GM12878 (cell line): Measurements from ENCODE around the gene PSAP. TPM values are rescaled to one million over a fixed set of nuclear protein-coding genes. Genes with fewer than 3 reads are reported as not detected.

ENCODE experiments used
- ATAC-seq: fragments of 200-7000 bp; cut with Tn5 transposase; 3 replicates; pipeline ENCODE4 v1.9.1; 2020; ENCODE audit warnings: mild to moderate bottlenecking, moderate library complexity
- BruUV-seq: library from RNA; stranded (reverse); fragments of 400-500 nt; replicated peaks from 2 replicates; lab custom pipeline; 2021; lab: Mats Ljungman, UMichigan
- CTCF ChIA-PET: fragments of 300-600 bp; sonication (Branson Sonifier 250); formaldehyde crosslinking; extraction: SDS; loops from one replicate; lab custom pipeline; 2021; ENCODE audit warnings: inconsistent platforms; lab: Yijun Ruan, JAX
- POLR2A ChIA-PET: fragments of 350-600 bp; formaldehyde crosslinking; extraction: SDS; loops from one replicate; lab custom pipeline; 2021; ENCODE audit warnings: inconsistent platforms; lab: Charles Lee
- RAD21 ChIA-PET: fragments of 300-600 bp; sonication (Branson Sonifier 250); formaldehyde crosslinking; loops from one replicate; lab custom pipeline; 2023; ENCODE audit warnings: antibody characterized with exemption; ENCODE audit not compliant: unreplicated experiment; lab: Charles Lee
- SMC1A ChIA-PET: fragments of 300-600 bp; sonication (Branson Sonifier 250); formaldehyde crosslinking; loops from one replicate; lab custom pipeline; 2023; ENCODE audit not compliant: unreplicated experiment, uncharacterized antibody; lab: Charles Lee
- DNase-seq: peaks from one replicate; pipeline ENCODE4 v3.0.0-alpha.2; 2011; ENCODE audit warnings: low read depth, low spot score
- FAIRE-seq: peaks from 3 replicates; lab custom pipeline; 2011; peaks lifted over from hg19 to GRCh38; lab: Jason Lieb, UNC
- H2AFZ ChIP-seq: 2 replicates; pipeline ENCODE4 v1.6.0; 2011; ENCODE audit warnings: low read depth, low read length, control low read depth; ENCODE audit not compliant: control insufficient read depth
- H3K27ac ChIP-seq: 2 replicates; pipeline ENCODE4 v1.5.1; 2011; ENCODE audit warnings: control low read depth; ENCODE audit not compliant: control insufficient read depth, insufficient read depth
- H3K27me3 ChIP-seq, 2 experiments: replicated peaks in 1 of 2; 2 replicates each; pipeline versions ENCODE4 v1.6.0 to v1.6.1; 2011; ENCODE audit warnings: low read length in 1 of 2; ENCODE audit not compliant: control insufficient read depth in 2 of 2, insufficient read depth in 2 of 2
- H3K36me3 ChIP-seq, 2 experiments: 2 replicates each; pipeline ENCODE4 v1.5.1; 2011; ENCODE audit warnings: low read length in 1 of 2; ENCODE audit not compliant: control insufficient read depth in 2 of 2, insufficient read depth in 2 of 2
- H3K4me1 ChIP-seq: 2 replicates; pipeline ENCODE4 v1.6.1; 2011; ENCODE audit warnings: mild to moderate bottlenecking, low read length, moderate library complexity, mixed read lengths; ENCODE audit not compliant: control insufficient read depth, insufficient read depth
- H3K4me2 ChIP-seq: 2 replicates; pipeline ENCODE4 v1.6.0; 2011; ENCODE audit warnings: control low read depth; ENCODE audit not compliant: control insufficient read depth, insufficient read depth
- H3K4me3 ChIP-seq: fragments of 200-600 bp; sonication (generic); 2 replicates; pipeline ENCODE4 v1.5.1; 2016
- H3K79me2 ChIP-seq: 2 replicates; pipeline ENCODE4 v1.6.0; 2011; ENCODE audit warnings: low read length; ENCODE audit not compliant: control insufficient read depth, insufficient read depth
- H3K9ac ChIP-seq: 2 replicates; pipeline ENCODE4 v1.8.0; 2011; ENCODE audit warnings: low read length, control low read depth, mixed read lengths; ENCODE audit not compliant: control insufficient read depth, insufficient read depth
- H3K9me3 ChIP-seq: replicated peaks from 3 replicates; pipeline ENCODE4 v1.5.1; 2011; ENCODE audit warnings: mild to moderate bottlenecking, low read length; ENCODE audit not compliant: control insufficient read depth, insufficient read depth
- H4K20me1 ChIP-seq: 2 replicates; pipeline ENCODE4 v1.6.0; 2011; ENCODE audit not compliant: control insufficient read depth, insufficient read depth
- CBFB ChIP-seq: IDR thresholded peaks from 2 replicates; pipeline ENCODE4 v1.6.1; 2016; ENCODE audit warnings: antibody characterized with exemption, low read depth
- PKNOX1 ChIP-seq: fragments of 450-650 bp; IDR thresholded peaks from 2 replicates; pipeline ENCODE4 v1.6.1; 2016; ENCODE audit warnings: mild to moderate bottlenecking
- STAT3 ChIP-seq: IDR thresholded peaks from 2 replicates; pipeline ENCODE4 v1.6.1; 2011; ENCODE audit warnings: low read depth, low read length, improper control_type of control experiment
- YBX1 ChIP-seq: fragments of 450-650 bp; IDR thresholded peaks from 2 replicates; pipeline ENCODE4 v1.6.1; 2016; ENCODE audit warnings: antibody characterized with exemption
- ZBTB33 ChIP-seq: fragments of 450-650 bp; IDR thresholded peaks from 2 replicates; pipeline ENCODE4 v1.6.1; 2017; ENCODE audit warnings: mild to moderate bottlenecking
- ZNF384 ChIP-seq: IDR thresholded peaks from 2 replicates; pipeline ENCODE4 v1.6.1; 2012; ENCODE audit warnings: low read depth, mild to moderate bottlenecking, low read length, improper control_type of control experiment, borderline replicate concordance
- WGBS: methylation state at CpG from one replicate; pipeline ENCODE4 v1.1.6; 2016; ENCODE audit warnings: low lambda C conversion rate; ENCODE audit not compliant: insufficient replicate concordance, insufficient coverage; ENCODE audit errors: missing lambda C conversion rate; 5-methylcytosine and 5-hydroxymethylcytosine counted together
- in situ Hi-C: fragments of 300-500 bp; cut with MboI; formaldehyde crosslinking; loops from 9 replicates; pipeline ENCODE4 v1.14.3; 2018; ENCODE audit warnings: mixed read lengths
- intact Hi-C: fragments of 100-400 bp; cut with micrococcal nuclease; formaldehyde crosslinking; loops from one replicate; pipeline ENCODE4 v1.14.2; 2022; ENCODE audit not compliant: unreplicated experiment
- polyA plus RNA-seq, 11 experiments: library from polyadenylated mRNA; depleted of rRNA in 4 of 11; unstranded in 6 of 11; stranded (reverse) in 5 of 11; fragments of >200 nt; fragmentation: Nextera tagmentation in 4 of 11; fragmentation: Illumina TruSeq in 1 of 11; extraction: Ambion mirVana in 4 of 11; extraction: Trizol in 1 of 11; gene quantifications; 1 replicate in 1 of 11; 2 replicates in 10 of 11; pipeline versions ENCODE4 v1.2.1 to v1.2.3, GENCODE V29; 2011 to 2016; ENCODE audit warnings: inconsistent platforms in 2 of 11, missing spikeins in 2 of 11, low read depth in 1 of 11
- total RNA-seq, 4 experiments: library from RNA; depleted of rRNA in 3 of 4; stranded (reverse); fragments of >200 nt in 3 of 4; fragmentation: Illumina TruSeq in 1 of 4; extraction: Trizol in 1 of 4; gene quantifications; 2 replicates each; pipeline versions ENCODE4 v1.2.1 to v1.2.3, GENCODE V29; 2013 to 2021

Gene PSAP
- total and polyA plus RNA-seq, 10 of the 15 experiments (the other 5 are each of a cell fraction or from before 2014, with no cell fraction given) = 178 to 336 (median 286) TPM

- no peak for TF ChIP-seq ZNF384
- TF ChIP-seq STAT3 = no peak
Measured at GRCh38 chr10:71799112-71799511, 51.9 kb downstream of the PSAP start (continued).

GRCh38 chr10:71798308-71798624 lies 52.8 kb downstream of the PSAP start:
- Histone ChIP-seq H3K27ac (no peak overlapping the region), H3K9ac (no peak overlapping the region), H2AFZ (no peak overlapping the region), H3K27me3 (no peaks in the 10 kb centered on the region), H4K20me1 (no peaks in the 10 kb centered on the region), H3K9me3 (no peaks in the 10 kb centered on the region; the same call in 2 of the 3 replicates), H3K36me3 (no peaks in the 10 kb centered on the region), H3K4me1 (peaks cover 12% of the 10 kb centered on the region), H3K4me2 (no peak overlapping the region), H3K4me3 (no peak overlapping the region), H3K79me2 (no peaks in the 10 kb centered on the region)
- ATAC-seq (no peak), DNase-seq (no peak), FAIRE-seq (no peak)
- ChIA-PET SMC1A (no interaction called here), POLR2A (no interaction called here), RAD21 (no interaction called here), CTCF (interaction anchor here (1.2 to 1.4 kb wide), 2 partner anchors 12 to 13 kb away, joined by 3 to 6 read pairs; no protein-coding TSS in a partner anchor)
- intact Hi-C loops (no loop called here), in situ Hi-C loops (no loop called here)
- WGBS = 30% methylated on average over 6 of the region's 6 CpGs
- no TSS peak for BruUV-seq
- no peak for TF ChIP-seq ZBTB33
- TF ChIP-seq CBFB = no peak
- no peak for TF ChIP-seq PKNOX1
- TF ChIP-seq YBX1 = no peak
